Tibial nerve (tissue), 3 donors: ENCODE data around the gene NEK10.

Experiments
- POLR2A ChIP-seq, 2 donors: fragments of 450-650 bp; IDR thresholded peaks; one replicate each; pipeline ENCODE4 v1.6.1; 2017; ENCODE audit warnings: antibody characterized with exemption in 2 of 2, mild to moderate bottlenecking in 2 of 2, moderate library complexity in 2 of 2
- TF ChIP-seq, protein P1 (sequence below), 5 experiments: fragments of 200-600 bp in 3 of 5; fragments of 450-650 bp in 2 of 5; sonication (generic) in 3 of 5; IDR thresholded peaks; one replicate each; pipeline ENCODE4 v1.5.1; 2016 to 2019; ENCODE audit warnings: antibody characterized with exemption in 5 of 5, mild to moderate bottlenecking in 3 of 5, moderate library complexity in 2 of 5

DNA sequence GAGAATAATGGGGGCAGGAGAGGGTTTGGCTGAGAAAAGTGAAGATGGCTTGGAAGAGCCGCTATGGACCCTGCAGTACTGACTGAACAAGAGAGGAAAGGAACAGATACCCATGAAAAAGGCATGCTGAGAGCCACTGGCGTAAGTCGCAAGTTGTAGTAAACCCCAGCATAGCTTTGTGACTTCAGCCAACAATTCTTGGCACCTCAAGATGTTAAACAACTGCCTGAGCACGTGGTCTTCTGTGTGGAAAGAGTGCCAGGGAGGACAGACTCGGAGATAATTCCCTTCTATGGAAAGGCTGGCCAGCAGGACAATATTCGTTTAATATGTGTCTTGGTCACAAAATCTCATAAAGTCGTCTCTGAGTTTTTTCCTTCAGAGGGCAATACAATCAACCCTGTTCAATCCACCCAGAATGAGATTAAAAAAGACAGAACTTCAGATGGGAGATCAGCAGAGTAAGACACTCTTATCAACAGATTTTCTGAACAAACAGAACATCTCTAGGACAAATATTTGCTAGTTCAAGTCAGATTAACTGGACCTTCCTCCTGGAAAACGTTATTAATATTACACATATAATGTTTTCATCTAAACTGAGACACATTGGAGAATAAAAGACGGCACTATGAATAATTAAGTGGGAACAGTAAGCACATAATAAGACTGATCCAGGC lies 49.2 kb downstream of the NEK10 start:
- TF ChIP-seq, protein P1, sequence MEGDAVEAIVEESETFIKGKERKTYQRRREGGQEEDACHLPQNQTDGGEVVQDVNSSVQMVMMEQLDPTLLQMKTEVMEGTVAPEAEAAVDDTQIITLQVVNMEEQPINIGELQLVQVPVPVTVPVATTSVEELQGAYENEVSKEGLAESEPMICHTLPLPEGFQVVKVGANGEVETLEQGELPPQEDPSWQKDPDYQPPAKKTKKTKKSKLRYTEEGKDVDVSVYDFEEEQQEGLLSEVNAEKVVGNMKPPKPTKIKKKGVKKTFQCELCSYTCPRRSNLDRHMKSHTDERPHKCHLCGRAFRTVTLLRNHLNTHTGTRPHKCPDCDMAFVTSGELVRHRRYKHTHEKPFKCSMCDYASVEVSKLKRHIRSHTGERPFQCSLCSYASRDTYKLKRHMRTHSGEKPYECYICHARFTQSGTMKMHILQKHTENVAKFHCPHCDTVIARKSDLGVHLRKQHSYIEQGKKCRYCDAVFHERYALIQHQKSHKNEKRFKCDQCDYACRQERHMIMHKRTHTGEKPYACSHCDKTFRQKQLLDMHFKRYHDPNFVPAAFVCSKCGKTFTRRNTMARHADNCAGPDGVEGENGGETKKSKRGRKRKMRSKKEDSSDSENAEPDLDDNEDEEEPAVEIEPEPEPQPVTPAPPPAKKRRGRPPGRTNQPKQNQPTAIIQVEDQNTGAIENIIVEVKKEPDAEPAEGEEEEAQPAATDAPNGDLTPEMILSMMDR (IDR thresholded peaks at IDR 0.05): no peak
- no peak for TF ChIP-seq POLR2A (IDR thresholded peaks at IDR 0.05)
